Neural crest cell (in vitro differentiated cells): Measurements from ENCODE around the gene ATP6V1C2. TPM values are rescaled to one million over a fixed set of nuclear protein-coding genes. Genes with fewer than 3 reads are reported as not detected.
A peak's percentile ranks its signal among the peaks of the same experiment; 100 is the strongest.
"Not testable (repeated sequence)": the region's sequence is repeated elsewhere in the genome, so short reads cannot be mapped to it uniquely, and the experiment has no call there.

ENCODE experiments used
- DNase-seq: peaks from one replicate; pipeline ENCODE4 v3.0.0; 2021; ENCODE audit warnings: low read depth, mixed read lengths, low spot score
- H3K27ac Mint-ChIP-seq: one replicate; pipeline ENCODE4 v1.8.0; 2021; ENCODE audit warnings: mild to moderate bottlenecking, mixed read lengths; ENCODE audit not compliant: unreplicated experiment
- H3K27me3 Mint-ChIP-seq: 2 replicates; pipeline ENCODE4 v1.8.0; 2021; ENCODE audit warnings: low read depth, mild to moderate bottlenecking, mixed read lengths
- H3K36me3 Mint-ChIP-seq: 2 replicates; pipeline ENCODE4 v1.8.0; 2021; ENCODE audit warnings: low read depth, mild to moderate bottlenecking, mixed read lengths
- H3K4me1 Mint-ChIP-seq: 2 replicates; pipeline ENCODE4 v1.8.0; 2021; ENCODE audit warnings: mixed read lengths
- H3K4me3 Mint-ChIP-seq: one replicate; pipeline ENCODE4 v1.8.0; 2021; ENCODE audit warnings: mild to moderate bottlenecking, mixed read lengths
- H3K9me3 Mint-ChIP-seq: 2 replicates; pipeline ENCODE4 v1.8.0; 2021; ENCODE audit warnings: mixed read lengths
- total RNA-seq: library from RNA; stranded (reverse); gene quantifications from 2 replicates; pipeline ENCODE4 v1.2.1, GENCODE V29; 2021
- TF ChIP-seq, protein P1 (sequence below): fragments of 200-600 bp; sonication (generic); conservative IDR thresholded peaks from 2 replicates; pipeline ENCODE4 v1.5.0; 2021; ENCODE audit warnings: antibody characterized with exemption, mild to moderate bottlenecking

ATP6V1C2 gene
- total RNA-seq, 1 donor from 2014 or later = 0.14 TPM

DNA sequence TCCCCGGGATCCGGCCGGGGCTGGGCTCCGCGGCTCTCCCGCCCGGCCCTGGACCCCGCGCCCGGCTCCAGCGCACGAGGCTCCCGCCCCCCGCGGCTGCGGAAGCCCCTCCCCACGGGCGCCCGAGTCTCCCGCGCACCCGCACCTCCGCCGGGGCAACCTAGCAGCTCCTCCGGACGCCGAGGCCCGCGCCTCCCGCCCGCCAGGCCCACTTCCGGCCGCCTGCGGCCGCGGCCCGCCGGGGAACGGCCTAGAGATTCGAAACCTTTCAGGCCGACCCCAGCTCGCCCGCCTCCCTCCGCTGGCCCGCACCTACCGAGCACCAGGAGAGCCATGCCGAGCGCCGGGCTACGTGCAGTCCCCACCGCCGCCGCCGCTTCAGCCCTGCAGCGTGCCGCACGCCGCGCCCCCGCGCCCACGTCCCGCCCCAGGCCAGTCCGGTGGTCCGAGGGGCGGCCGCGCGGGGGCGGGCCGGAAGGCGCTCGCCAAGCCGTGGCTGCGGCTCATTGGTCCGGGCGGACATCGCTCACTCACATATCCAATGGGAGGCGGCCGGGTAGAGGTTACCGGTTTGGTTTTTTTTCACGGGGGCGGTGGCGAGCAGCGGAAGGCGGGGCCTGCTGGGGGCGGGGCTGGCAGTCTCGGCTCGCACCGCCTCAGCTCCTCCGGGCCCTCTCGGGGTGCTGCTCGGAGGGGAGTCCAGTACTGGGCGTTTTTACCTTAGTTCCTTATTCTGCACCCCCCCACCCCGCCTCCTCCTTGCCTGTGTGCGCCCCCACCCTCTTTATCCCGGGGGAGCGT, 91.1 kb downstream of the ATP6V1C2 start, which contains the start of gene PDIA6:
TSS of gene PDIA6 (minus strand) at position 424 of the 801 bp plus-strand sequence. CDS start at position 335, 89 bp downstream.
- TF ChIP-seq, protein P1, sequence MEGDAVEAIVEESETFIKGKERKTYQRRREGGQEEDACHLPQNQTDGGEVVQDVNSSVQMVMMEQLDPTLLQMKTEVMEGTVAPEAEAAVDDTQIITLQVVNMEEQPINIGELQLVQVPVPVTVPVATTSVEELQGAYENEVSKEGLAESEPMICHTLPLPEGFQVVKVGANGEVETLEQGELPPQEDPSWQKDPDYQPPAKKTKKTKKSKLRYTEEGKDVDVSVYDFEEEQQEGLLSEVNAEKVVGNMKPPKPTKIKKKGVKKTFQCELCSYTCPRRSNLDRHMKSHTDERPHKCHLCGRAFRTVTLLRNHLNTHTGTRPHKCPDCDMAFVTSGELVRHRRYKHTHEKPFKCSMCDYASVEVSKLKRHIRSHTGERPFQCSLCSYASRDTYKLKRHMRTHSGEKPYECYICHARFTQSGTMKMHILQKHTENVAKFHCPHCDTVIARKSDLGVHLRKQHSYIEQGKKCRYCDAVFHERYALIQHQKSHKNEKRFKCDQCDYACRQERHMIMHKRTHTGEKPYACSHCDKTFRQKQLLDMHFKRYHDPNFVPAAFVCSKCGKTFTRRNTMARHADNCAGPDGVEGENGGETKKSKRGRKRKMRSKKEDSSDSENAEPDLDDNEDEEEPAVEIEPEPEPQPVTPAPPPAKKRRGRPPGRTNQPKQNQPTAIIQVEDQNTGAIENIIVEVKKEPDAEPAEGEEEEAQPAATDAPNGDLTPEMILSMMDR = no peak
- H3K4me3 Mint-ChIP-seq = peak within 1 kb of the TSS; percentile 95
- peak within 1 kb of the TSS; percentile 77 for H3K27ac Mint-ChIP-seq
- H3K27me3 Mint-ChIP-seq = peaks cover 2% of the 10 kb centered on the region
- H3K4me1 Mint-ChIP-seq = peaks cover 42% of the 10 kb centered on the region
- H3K9me3 Mint-ChIP-seq = no peaks in the 10 kb centered on the region
- DNase-seq = peak; percentile 98
- H3K36me3 Mint-ChIP-seq = peaks cover under 1% of the 10 kb centered on the region

DNA sequence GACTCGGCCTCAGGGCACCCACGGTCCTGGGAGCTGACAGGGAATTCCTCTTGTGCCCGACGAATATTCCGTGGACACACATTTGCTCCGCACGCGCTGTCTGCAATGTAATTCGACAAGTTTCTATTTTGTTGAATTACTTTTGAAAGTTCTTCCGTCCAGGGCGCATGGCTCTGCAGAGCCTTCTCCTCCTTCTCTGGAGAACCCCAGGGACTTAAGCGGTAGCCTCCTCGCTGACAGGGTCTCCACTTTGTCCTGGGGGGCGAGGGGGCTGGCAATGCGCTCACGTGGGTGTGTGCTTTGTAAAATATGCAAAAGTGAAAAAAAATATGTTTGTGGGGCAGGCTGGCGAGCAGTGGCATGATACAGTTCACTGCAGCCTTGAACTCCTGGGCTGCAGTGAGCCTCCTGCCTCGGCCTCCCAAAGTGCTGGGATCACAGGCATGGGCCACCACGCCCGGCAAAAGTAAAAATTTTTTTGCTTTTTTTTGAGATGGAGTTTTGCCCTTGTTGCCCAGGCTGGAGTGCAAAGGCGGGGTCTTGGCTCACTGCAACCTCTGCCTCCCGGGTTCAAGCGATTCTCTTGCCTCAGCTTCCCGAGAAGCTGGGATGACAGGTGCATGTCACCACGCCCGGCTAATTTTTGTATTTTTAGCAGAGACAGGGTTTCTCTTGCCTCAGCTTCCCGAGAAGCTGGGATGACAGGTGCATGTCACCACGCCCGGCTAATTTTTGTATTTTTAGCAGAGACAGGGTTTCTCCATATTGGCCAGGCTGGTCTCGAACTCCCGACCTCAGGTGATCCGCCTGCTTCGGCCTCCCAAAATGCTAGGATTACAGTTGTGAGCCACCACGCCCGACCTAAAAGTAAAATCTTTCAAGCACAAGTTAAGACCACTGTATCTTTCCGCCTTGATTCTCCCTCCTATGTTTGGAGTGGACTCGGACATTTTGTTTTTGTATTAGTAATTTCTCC, 92.0 kb downstream of the ATP6V1C2 start:
- DNase-seq, H3K36me3 Mint-ChIP-seq, H3K9me3 Mint-ChIP-seq, H3K27me3 Mint-ChIP-seq, H3K27ac Mint-ChIP-seq: not testable (repeated sequence)
- H3K4me3 Mint-ChIP-seq = peak overlapping the region; percentile 89
- peaks cover 36% of the 10 kb centered on the region for H3K4me1 Mint-ChIP-seq

DNA sequence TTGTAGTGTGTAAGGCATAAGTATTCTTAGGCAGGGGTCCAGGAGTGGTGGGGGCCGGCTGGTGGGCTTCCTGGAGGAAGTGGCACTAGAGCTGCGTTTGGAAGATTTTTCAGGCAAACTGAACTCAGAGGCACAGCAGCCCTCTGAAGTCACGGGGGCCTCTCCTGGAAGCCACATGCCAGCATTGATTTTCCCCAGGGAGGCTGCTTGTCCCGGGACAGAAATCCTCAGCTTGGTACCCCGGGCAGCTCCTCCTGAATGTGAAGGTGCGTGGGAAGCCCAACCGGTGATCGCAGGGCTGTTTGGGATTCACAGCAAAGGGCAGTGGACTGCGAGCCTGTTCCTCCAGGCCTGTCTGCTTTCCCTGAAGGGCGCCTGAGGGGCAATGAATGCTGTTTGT, 92.7 kb downstream of the ATP6V1C2 start:
- H3K9me3 Mint-ChIP-seq = no peaks in the 10 kb centered on the region
- H3K27ac Mint-ChIP-seq = no peak overlapping the region
- peak overlapping the region; percentile 84 for H3K4me3 Mint-ChIP-seq
- peaks cover 6% of the 10 kb centered on the region for H3K27me3 Mint-ChIP-seq
- DNase-seq = no peak
- no peaks in the 10 kb centered on the region for H3K36me3 Mint-ChIP-seq
- TF ChIP-seq, protein P1 = no peak
- peaks cover 33% of the 10 kb centered on the region for H3K4me1 Mint-ChIP-seq

DNA sequence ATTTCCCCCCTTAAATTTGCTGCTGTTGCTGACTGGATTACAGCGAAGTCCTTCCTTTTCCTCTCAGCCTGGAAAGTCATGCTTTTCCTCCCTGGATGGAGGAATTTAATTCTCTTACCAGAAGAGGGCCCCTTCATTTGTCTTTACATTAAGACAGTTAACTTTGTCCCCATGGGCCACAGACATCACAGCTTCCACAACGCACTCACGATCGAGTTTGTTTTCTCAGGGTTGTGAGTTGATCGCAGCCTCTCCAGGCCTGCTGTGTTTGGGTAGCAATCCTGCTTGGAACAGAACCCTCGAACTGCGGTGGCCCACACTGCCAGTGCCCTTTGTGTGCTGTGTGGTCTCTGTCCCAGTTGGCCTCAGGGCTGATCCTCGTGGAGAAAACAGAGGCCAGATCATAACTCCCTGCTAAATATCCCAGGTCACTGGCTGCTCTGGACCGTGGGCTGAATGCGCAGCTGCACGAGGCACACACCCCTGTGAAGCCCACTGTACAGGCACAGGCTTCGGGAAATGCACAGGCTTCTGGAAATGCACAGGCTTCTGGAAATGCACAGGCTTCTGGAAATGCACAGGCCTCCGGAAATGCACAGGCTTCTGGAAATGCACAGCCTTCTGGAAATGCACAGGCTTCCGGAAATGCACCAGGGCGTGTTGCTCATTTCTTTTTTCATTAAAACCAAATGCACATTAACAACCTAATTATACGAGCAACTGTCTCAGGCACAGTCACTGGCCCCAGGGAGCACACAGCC, 93.3 kb downstream of the ATP6V1C2 start:
- peak overlapping the region; percentile 77 for H3K27ac Mint-ChIP-seq
- DNase-seq = no peak
- peaks cover 32% of the 10 kb centered on the region for H3K4me1 Mint-ChIP-seq
- peak overlapping the region; percentile 84 for H3K4me3 Mint-ChIP-seq
- no peaks in the 10 kb centered on the region for H3K9me3 Mint-ChIP-seq
- no peaks in the 10 kb centered on the region for H3K36me3 Mint-ChIP-seq
- TF ChIP-seq, protein P1 = no peak
- H3K27me3 Mint-ChIP-seq = peaks cover 6% of the 10 kb centered on the region

DNA sequence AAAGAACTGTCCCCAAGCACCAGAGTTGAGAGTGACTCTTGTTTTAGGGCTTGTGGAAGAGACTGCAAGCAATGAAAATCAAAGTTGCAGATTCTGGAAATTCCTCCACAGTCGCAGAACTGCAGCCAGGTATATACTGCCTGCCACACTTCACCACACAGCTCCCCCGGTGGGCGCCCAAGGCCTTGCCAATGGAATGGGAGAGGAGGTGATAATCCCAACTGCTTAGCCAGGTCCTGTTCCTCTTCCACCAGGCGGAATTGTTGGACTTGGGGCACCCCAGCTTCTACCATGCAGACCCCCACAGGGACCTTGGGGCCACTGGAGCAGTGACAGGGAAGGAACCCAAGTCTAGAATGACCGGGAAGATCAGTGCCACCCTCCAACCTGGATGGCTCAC, 96.0 kb downstream of the ATP6V1C2 start:
- Mint-ChIP-seq H3K36me3 (no peaks in the 10 kb centered on the region), H3K4me1 (peaks cover 13% of the 10 kb centered on the region), H3K9me3 (no peaks in the 10 kb centered on the region), H3K27ac (no peak overlapping the region), H3K4me3 (no peak overlapping the region), H3K27me3 (peaks cover 6% of the 10 kb centered on the region)
- TF ChIP-seq, protein P1 = peak; percentile 55
- DNase-seq = no peak

DNA sequence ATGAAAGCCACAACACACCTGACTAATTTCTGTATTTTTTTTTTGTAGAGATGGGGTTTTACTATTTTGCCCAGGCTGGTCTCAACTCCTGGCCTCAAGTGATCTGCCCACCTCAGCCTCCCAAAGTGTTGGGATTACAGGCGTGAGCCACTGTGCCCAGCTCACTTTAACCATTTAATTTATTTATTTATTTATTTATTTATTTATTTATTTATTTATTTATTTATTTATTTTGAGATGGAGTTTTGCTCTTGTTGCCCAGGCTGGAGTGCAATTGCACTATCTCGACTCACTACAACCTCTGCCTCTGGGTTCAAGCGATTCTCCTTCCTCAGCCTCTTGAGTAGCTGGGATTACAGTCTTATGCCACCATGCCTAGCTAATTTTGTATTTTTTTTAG, 96.9 kb downstream of the ATP6V1C2 start:
- DNase-seq, H3K27me3 Mint-ChIP-seq, H3K9me3 Mint-ChIP-seq, H3K27ac Mint-ChIP-seq, H3K4me3 Mint-ChIP-seq, H3K36me3 Mint-ChIP-seq: not testable (repeated sequence)
- H3K4me1 Mint-ChIP-seq = peaks cover 13% of the 10 kb centered on the region
